ENCODE results near the gene APBB2.

- TF ChIP-seq EZH2phosphoT487 (IDR thresholded peaks at IDR 0.05; ENCODE audit: borderline replicate concordance, low read length) (no peak), CTCF (IDR thresholded peaks at IDR 0.05; ENCODE audit: low read depth, low read length, poor library complexity, severe bottlenecking) (no peak)
Observed at GRCh38 chr4:40826821-40827220, 387.5 kb downstream of the APBB2 start.

All from DOHH2 (cell line).